ENCODE results near the gene NR1D1. TPM values are rescaled to one million over a fixed set of nuclear protein-coding genes. Genes with fewer than 3 reads are reported as not detected.

Gene NR1D1
- polyA plus RNA-seq, 1 experiment: 2.3 TPM

DNA sequence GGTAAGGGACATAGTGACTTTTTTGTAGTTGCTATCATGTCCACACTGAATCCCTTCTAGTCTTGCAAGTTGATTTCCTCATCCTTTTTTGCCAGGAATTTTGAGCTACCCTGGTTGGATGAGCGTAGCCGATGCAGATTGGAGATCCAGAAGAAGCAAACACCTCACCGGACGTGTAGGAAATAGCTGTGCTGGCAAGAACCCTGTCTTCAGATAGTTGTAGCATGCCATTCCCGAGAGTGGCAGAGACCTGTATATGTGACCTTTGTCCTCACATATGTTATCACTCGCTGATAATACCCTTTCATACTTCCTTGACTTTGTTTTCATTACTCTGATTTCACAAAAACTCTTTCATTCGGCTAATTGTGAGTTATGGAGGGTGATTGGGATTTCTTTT, 33.8 kb upstream of the NR1D1 start:
- CTCF ChIA-PET: interaction anchor here (1.0 to 1.6 kb wide), 3 partner anchors 9 to 48 kb away, joined by 3 read pairs; no protein-coding TSS in a partner anchor

GRCh38 chr17:40130352-40131042, 30.1 kb upstream of the NR1D1 start:
- no peak for DNase-seq (ENCODE audit: low read depth)
- CTCF ChIA-PET: interaction anchor here (1.8 kb wide), 1 partner anchor 9 kb away, joined by 9 read pairs; the partner anchor contains the start of gene CASC3
- POLR2A ChIA-PET: no interaction called here
- TF ChIP-seq, protein P1, sequence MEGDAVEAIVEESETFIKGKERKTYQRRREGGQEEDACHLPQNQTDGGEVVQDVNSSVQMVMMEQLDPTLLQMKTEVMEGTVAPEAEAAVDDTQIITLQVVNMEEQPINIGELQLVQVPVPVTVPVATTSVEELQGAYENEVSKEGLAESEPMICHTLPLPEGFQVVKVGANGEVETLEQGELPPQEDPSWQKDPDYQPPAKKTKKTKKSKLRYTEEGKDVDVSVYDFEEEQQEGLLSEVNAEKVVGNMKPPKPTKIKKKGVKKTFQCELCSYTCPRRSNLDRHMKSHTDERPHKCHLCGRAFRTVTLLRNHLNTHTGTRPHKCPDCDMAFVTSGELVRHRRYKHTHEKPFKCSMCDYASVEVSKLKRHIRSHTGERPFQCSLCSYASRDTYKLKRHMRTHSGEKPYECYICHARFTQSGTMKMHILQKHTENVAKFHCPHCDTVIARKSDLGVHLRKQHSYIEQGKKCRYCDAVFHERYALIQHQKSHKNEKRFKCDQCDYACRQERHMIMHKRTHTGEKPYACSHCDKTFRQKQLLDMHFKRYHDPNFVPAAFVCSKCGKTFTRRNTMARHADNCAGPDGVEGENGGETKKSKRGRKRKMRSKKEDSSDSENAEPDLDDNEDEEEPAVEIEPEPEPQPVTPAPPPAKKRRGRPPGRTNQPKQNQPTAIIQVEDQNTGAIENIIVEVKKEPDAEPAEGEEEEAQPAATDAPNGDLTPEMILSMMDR (IDR thresholded peaks at IDR 0.05; ENCODE audit: insufficient read depth, low read depth, low read length): no peak
- Histone ChIP-seq H3K27me3 (ENCODE audit: control insufficient read depth, insufficient read depth, low read length) (no peaks in the 10 kb centered on the region), H3K4me3 (ENCODE audit: low read depth, low read length) (no peak overlapping the region), H3K36me3 (ENCODE audit: control insufficient read depth, insufficient read depth, low read length) (peaks cover 31% of the 10 kb centered on the region)

More for the DNA sequence above, 33.8 kb upstream of the NR1D1 start:
- POLR2A ChIA-PET: interaction anchor here (0.6 kb wide), 1 partner anchor 9 kb away, joined by 3 read pairs; no protein-coding TSS in a partner anchor
- Histone ChIP-seq H3K4me3 (ENCODE audit: low read depth, low read length) (no peak overlapping the region), H3K27me3 (ENCODE audit: control insufficient read depth, insufficient read depth, low read length) (no peaks in the 10 kb centered on the region), H3K36me3 (ENCODE audit: control insufficient read depth, insufficient read depth, low read length) (peaks cover 19% of the 10 kb centered on the region)
- TF ChIP-seq, protein P1 (IDR thresholded peaks at IDR 0.05; ENCODE audit: insufficient read depth, low read depth, low read length): no peak
- no peak for DNase-seq (ENCODE audit: low read depth)

DNA sequence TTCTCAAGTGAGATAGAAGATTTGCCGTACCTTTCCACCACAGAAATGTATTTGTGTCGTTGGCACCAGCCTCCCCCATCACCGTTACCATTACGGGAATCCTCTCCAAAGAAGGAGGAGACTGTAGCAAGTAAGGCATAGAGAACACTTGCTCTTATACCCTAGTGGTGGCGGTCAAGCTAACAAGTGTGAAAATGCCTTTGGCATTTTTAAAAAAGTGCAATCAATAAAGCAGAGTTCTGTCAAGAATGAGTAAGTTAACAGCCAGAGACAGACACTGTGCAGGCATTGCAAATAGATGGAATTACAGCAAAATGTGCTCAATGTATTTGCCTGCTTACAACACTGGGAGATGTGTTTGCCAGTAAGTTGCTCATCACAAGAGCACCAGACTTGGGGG, 29.1 kb upstream of the NR1D1 start:
- TF ChIP-seq, protein P1 (IDR thresholded peaks at IDR 0.05; ENCODE audit: insufficient read depth, low read depth, low read length): no peak

GRCh38 chr17:40124279-40125141, 24.1 kb upstream of the NR1D1 start:
- DNase-seq (ENCODE audit: low read depth): no peak
- Histone ChIP-seq H3K36me3 (ENCODE audit: control insufficient read depth, insufficient read depth, low read length) (peaks cover 15% of the 10 kb centered on the region), H3K27me3 (ENCODE audit: control insufficient read depth, insufficient read depth, low read length) (no peaks in the 10 kb centered on the region), H3K4me3 (ENCODE audit: low read depth, low read length) (peak overlapping the region; percentile 99)
- TF ChIP-seq, protein P1 (IDR thresholded peaks at IDR 0.05; ENCODE audit: insufficient read depth, low read depth, low read length): no peak
- POLR2A ChIA-PET: interaction anchor here (0.5 to 1.8 kb wide), 4 partner anchors 10 to 135 kb away, joined by 3 to 12 read pairs (median 5); no protein-coding TSS in a partner anchor
- CTCF ChIA-PET: interaction anchor here (0.7 to 7.3 kb wide), 9 partner anchors 10 to 419 kb away, joined by 3 to 64 read pairs (median 5); partner anchors contain the start of gene CASC3

More for the DNA sequence above, 29.1 kb upstream of the NR1D1 start:
- Histone ChIP-seq H3K4me3 (ENCODE audit: low read depth, low read length) (no peak overlapping the region), H3K27me3 (ENCODE audit: control insufficient read depth, insufficient read depth, low read length) (no peaks in the 10 kb centered on the region), H3K36me3 (ENCODE audit: control insufficient read depth, insufficient read depth, low read length) (peaks cover 28% of the 10 kb centered on the region)
- no peak for DNase-seq (ENCODE audit: low read depth)
- ChIA-PET POLR2A (no interaction called here), CTCF (interaction anchor here (0.6 to 1.8 kb wide), 2 partner anchors 10 to 19 kb away, joined by 4 to 9 read pairs; partner anchors contain the start of gene CASC3)

- peaks cover 12% of the 10 kb centered on the region for H3K36me3 ChIP-seq (ENCODE audit: control insufficient read depth, insufficient read depth, low read length)
- H3K27me3 ChIP-seq (ENCODE audit: control insufficient read depth, insufficient read depth, low read length): no peaks in the 10 kb centered on the region
- ChIA-PET CTCF (interaction anchor here (1.0 to 7.3 kb wide), 5 partner anchors 12 to 106 kb away, joined by 3 to 64 read pairs (median 7); partner anchors contain the start of gene CASC3), POLR2A (interaction anchor here (0.5 to 1.8 kb wide), 2 partner anchors 11 to 136 kb away, joined by 3 to 7 read pairs; no protein-coding TSS in a partner anchor)
- TF ChIP-seq, protein P1 (IDR thresholded peaks at IDR 0.05; ENCODE audit: insufficient read depth, low read depth, low read length): no peak
- H3K4me3 ChIP-seq (ENCODE audit: low read depth, low read length): peak overlapping the region; percentile 99
- no peak for DNase-seq (ENCODE audit: low read depth)
Measured at GRCh38 chr17:40123811-40124114, 23.4 kb upstream of the NR1D1 start.
